Measurements from ENCODE around the gene MYB. TPM values are rescaled to one million over a fixed set of nuclear protein-coding genes. Genes with fewer than 3 reads are reported as not detected.

Gene MYB
- total RNA-seq, 2 donors from 2014 or later = 5.3 to 5.4 TPM

DNA sequence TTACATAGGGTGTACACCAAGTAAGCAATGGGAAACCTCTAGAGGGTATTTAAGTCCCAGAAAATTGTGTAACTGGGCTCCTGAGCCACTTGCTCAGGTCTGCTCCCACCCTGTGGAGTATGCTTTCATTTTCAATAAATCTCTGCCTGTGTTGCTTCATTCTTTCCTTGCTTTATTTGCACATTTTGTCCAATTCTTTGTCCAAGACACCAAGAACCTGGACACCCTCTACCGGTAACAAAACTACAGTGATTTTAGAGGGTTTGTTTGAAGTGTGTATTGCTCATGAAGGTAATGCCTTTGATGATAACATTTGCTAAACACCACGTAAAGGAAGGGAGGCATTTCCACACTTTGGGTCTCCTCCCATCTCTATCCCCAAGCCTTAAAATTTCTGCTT is 46.2 kb downstream of the MYB start:
- no peak overlapping the region for H3K9ac ChIP-seq (ENCODE audit: extremely low read depth, low read length, poor library complexity, severe bottlenecking)
- 97 to 100% methylated on average over 2 of the region's 2 CpGs for WGBS, 2 experiments (ENCODE audit: insufficient coverage in 1 of 2, insufficient read length in 1 of 2)
- H3K4me3 Mint-ChIP-seq = no peak overlapping the region

DNA sequence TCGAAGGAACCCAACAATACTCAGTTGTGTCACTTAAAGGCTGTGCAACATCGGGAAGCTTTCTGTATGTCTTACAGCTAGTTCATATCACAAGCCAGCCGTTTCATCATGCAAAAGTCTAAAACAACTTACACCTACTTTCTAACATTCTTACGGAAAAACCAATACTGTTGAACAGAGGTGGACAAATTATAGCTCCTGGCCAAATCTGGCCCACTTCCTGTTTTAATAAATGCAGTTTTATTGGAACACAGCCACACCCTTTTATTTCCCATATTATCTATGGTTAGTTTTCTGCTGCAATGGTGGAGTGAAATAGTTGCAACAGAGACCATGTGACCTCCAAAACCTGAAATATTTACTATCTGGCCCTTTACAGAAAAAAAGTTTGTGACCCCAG is 46.6 kb downstream of the MYB start:
- H3K4me3 ChIP-seq (ENCODE audit: low read length) = no peak overlapping the region
- H3K9me3 Mint-ChIP-seq = no peaks in the 10 kb centered on the region
- TF ChIP-seq, protein P1, sequence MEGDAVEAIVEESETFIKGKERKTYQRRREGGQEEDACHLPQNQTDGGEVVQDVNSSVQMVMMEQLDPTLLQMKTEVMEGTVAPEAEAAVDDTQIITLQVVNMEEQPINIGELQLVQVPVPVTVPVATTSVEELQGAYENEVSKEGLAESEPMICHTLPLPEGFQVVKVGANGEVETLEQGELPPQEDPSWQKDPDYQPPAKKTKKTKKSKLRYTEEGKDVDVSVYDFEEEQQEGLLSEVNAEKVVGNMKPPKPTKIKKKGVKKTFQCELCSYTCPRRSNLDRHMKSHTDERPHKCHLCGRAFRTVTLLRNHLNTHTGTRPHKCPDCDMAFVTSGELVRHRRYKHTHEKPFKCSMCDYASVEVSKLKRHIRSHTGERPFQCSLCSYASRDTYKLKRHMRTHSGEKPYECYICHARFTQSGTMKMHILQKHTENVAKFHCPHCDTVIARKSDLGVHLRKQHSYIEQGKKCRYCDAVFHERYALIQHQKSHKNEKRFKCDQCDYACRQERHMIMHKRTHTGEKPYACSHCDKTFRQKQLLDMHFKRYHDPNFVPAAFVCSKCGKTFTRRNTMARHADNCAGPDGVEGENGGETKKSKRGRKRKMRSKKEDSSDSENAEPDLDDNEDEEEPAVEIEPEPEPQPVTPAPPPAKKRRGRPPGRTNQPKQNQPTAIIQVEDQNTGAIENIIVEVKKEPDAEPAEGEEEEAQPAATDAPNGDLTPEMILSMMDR (conservative IDR thresholded peaks at IDR 0.05) = no peak
- H3K27me3 Mint-ChIP-seq (ENCODE audit: insufficient read depth) = no peaks in the 10 kb centered on the region
- no peaks in the 10 kb centered on the region for H3K36me3 ChIP-seq (ENCODE audit: control insufficient read depth, insufficient read depth, low read length)
- no peak overlapping the region for H3K27ac Mint-ChIP-seq
- H3K36me3 Mint-ChIP-seq (ENCODE audit: low read depth) = no peaks in the 10 kb centered on the region
- no peaks in the 10 kb centered on the region for H3K27me3 ChIP-seq (ENCODE audit: control insufficient read depth, insufficient read depth, low read length, poor library complexity, severe bottlenecking)
- 92 to 93% methylated on average over 4 of the region's 4 CpGs for WGBS, 2 experiments (ENCODE audit: insufficient coverage in 1 of 2, insufficient read length in 1 of 2)
- peaks cover 9% of the 10 kb centered on the region for H3K4me1 Mint-ChIP-seq
- H3K9me3 ChIP-seq (ENCODE audit: control insufficient read depth, low read length) = no peaks in the 10 kb centered on the region
- H3K4me1 ChIP-seq (ENCODE audit: control insufficient read depth, insufficient read depth, low read length) = peaks cover 9% of the 10 kb centered on the region
- no peak overlapping the region for H3K27ac ChIP-seq (ENCODE audit: low read depth, low read length)
- no peak overlapping the region for H3K4me3 Mint-ChIP-seq
- no peak for DNase-seq
- no peak overlapping the region for H3K9ac ChIP-seq (ENCODE audit: extremely low read depth, low read length, poor library complexity, severe bottlenecking)

More for the DNA sequence above, 46.2 kb downstream of the MYB start:
- Mint-ChIP-seq H3K9me3 (no peaks in the 10 kb centered on the region), H3K36me3 (ENCODE audit: low read depth) (no peaks in the 10 kb centered on the region), H3K4me1 (peaks cover 9% of the 10 kb centered on the region), H3K27ac (no peak overlapping the region), H3K27me3 (ENCODE audit: insufficient read depth) (no peaks in the 10 kb centered on the region)
- Histone ChIP-seq H3K27ac (ENCODE audit: low read depth, low read length) (no peak overlapping the region), H3K9me3 (ENCODE audit: control insufficient read depth, low read length) (no peaks in the 10 kb centered on the region), H3K4me1 (ENCODE audit: control insufficient read depth, insufficient read depth, low read length) (peaks cover 9% of the 10 kb centered on the region), H3K27me3 (ENCODE audit: control insufficient read depth, insufficient read depth, low read length, poor library complexity, severe bottlenecking) (no peaks in the 10 kb centered on the region), H3K36me3 (ENCODE audit: control insufficient read depth, insufficient read depth, low read length) (no peaks in the 10 kb centered on the region), H3K4me3 (ENCODE audit: low read length) (no peak overlapping the region)
- no peak for DNase-seq
- TF ChIP-seq, protein P1 (conservative IDR thresholded peaks at IDR 0.05) = no peak

DNA sequence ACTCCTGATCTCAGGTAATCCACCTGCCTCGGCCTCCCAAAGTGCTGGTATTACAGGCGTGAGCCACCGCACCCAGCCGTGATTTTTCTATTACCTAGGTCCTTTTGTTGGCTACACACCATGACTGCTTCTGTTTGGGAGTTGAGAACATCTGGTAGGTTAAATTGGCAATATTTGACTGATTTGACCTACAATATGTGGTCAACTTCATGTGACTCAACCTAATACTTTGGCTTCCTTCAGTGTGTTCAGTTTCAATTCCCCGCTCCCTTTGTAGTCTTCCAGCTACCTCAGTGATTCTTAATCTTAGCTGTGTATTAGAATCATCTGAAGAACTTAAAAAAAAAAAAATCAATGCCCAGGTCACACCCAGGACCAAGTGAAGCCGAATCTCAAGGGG is 47.4 kb downstream of the MYB start:
- H3K27ac ChIP-seq (ENCODE audit: low read depth, low read length) = no peak overlapping the region
- Mint-ChIP-seq H3K27me3 (ENCODE audit: insufficient read depth) (no peaks in the 10 kb centered on the region), H3K9me3 (no peaks in the 10 kb centered on the region), H3K36me3 (ENCODE audit: low read depth) (no peaks in the 10 kb centered on the region), H3K4me1 (peaks cover 9% of the 10 kb centered on the region), H3K4me3 (no peak overlapping the region), H3K27ac (no peak overlapping the region)
- DNase-seq = no peak
- WGBS, 2 experiments (ENCODE audit: insufficient coverage in 1 of 2, insufficient read length in 1 of 2) = 87 to 95% methylated on average over 4 to 6 of the region's 6 CpGs
- no peaks in the 10 kb centered on the region for H3K9me3 ChIP-seq (ENCODE audit: control insufficient read depth, low read length)
- H3K36me3 ChIP-seq (ENCODE audit: control insufficient read depth, insufficient read depth, low read length) = no peaks in the 10 kb centered on the region
- H3K27me3 ChIP-seq (ENCODE audit: control insufficient read depth, insufficient read depth, low read length, poor library complexity, severe bottlenecking) = no peaks in the 10 kb centered on the region
- H3K4me3 ChIP-seq (ENCODE audit: low read length) = no peak overlapping the region
- peaks cover 9% of the 10 kb centered on the region for H3K4me1 ChIP-seq (ENCODE audit: control insufficient read depth, insufficient read depth, low read length)
- TF ChIP-seq, protein P1 (conservative IDR thresholded peaks at IDR 0.05) = no peak
- no peak overlapping the region for H3K9ac ChIP-seq (ENCODE audit: extremely low read depth, low read length, poor library complexity, severe bottlenecking)

Data from endodermal cell (in vitro differentiated cells).